Gastroesophageal sphincter (tissue), 4 donors: ENCODE results near the gene HMGB1. TPM values are rescaled to one million over a fixed set of nuclear protein-coding genes. Genes with fewer than 3 reads are reported as not detected.
"Not testable (repeated sequence)": the region's sequence is repeated elsewhere in the genome, so short reads cannot be mapped to it uniquely, and the experiment has no call there.

Experiments used
- ATAC-seq: fragments of 150-250 bp; one replicate; pipeline ENCODE4 v1.9.1; 2016; ENCODE audit warnings: mild to moderate bottlenecking, moderate library complexity
- H3K27ac ChIP-seq, 4 donors: fragments of 200-600 bp; sonication (generic) in 3 of 4; 1 replicate in 3 of 4; 2 replicates in 1 of 4; pipeline ENCODE4 v1.5.1; 2016 to 2019
- H3K27me3 ChIP-seq: fragments of 200-600 bp; sonication (generic); one replicate; pipeline ENCODE4 v1.5.1; 2019
- H3K36me3 ChIP-seq, 2 donors: fragments of 200-600 bp; sonication (generic); one replicate each; pipeline ENCODE4 v1.5.1; 2019; ENCODE audit warnings: control low read depth in 1 of 2
- H3K4me1 ChIP-seq, 3 donors: fragments of 200-600 bp; sonication (generic); 1 replicate in 2 of 3; 2 replicates in 1 of 3; pipeline ENCODE4 v1.5.1; 2016 to 2019; ENCODE audit warnings: control low read depth in 2 of 3
- H3K4me3 ChIP-seq, 2 donors: fragments of 200-600 bp; sonication (generic); one replicate each; pipeline ENCODE4 v1.5.1; 2019; ENCODE audit warnings: mild to moderate bottlenecking in 1 of 2, moderate library complexity in 1 of 2
- H3K9me3 ChIP-seq, 3 donors: fragments of 200-600 bp; sonication (generic); one replicate each; pipeline ENCODE4 v1.5.1; 2017 to 2019; ENCODE audit warnings: control low read depth in 2 of 3
- CTCF ChIP-seq, 4 experiments: fragments of 200-600 bp in 2 of 4; fragments of 450-650 bp in 2 of 4; sonication (generic) in 1 of 4; IDR thresholded peaks; one replicate each; pipeline ENCODE4 v1.5.1; 2017 to 2019; ENCODE audit warnings: antibody characterized with exemption in 4 of 4, mild to moderate bottlenecking in 2 of 4, moderate library complexity in 2 of 4
- EP300 ChIP-seq: sonication (generic); formaldehyde crosslinking; IDR thresholded peaks from one replicate; pipeline ENCODE4 v1.6.1; 2017; ENCODE audit warnings: antibody characterized with exemption, mild to moderate bottlenecking
- POLR2A ChIP-seq, 2 donors: fragments of 450-650 bp; IDR thresholded peaks; one replicate each; pipeline ENCODE4 v1.6.1; 2017; ENCODE audit warnings: antibody characterized with exemption in 2 of 2, mild to moderate bottlenecking in 2 of 2, moderate library complexity in 1 of 2
- POLR2AphosphoS5 ChIP-seq: sonication (generic); formaldehyde crosslinking; IDR thresholded peaks from one replicate; pipeline ENCODE4 v1.6.1; 2017; ENCODE audit warnings: antibody characterized with exemption
- WGBS, 2 donors: methylation state at CpG; one replicate each; pipeline ENCODE4 v1.1.5; 2018; ENCODE audit warnings: low coverage in 1 of 2; 5-methylcytosine and 5-hydroxymethylcytosine counted together
- total RNA-seq, 4 donors: library from RNA; depleted of rRNA; stranded (reverse); fragments of >200 nt; gene quantifications; one replicate each; pipeline ENCODE4 v1.1.0, GENCODE V29; 2016

Gene HMGB1
- total RNA-seq, 4 donors from 2014 or later: 255 to 350 (median 337) TPM

GRCh38 chr13:30448441-30448840, 17.3 kb downstream of the HMGB1 start:
- no peaks in the 10 kb centered on the region for H3K27me3 ChIP-seq
- no peak overlapping the region for H3K4me3 ChIP-seq
- H3K9me3 ChIP-seq: no peaks in the 10 kb centered on the region
- no peaks in the 10 kb centered on the region for H3K36me3 ChIP-seq
- TF ChIP-seq POLR2A (IDR thresholded peaks at IDR 0.05) (no peak), POLR2AphosphoS5 (no peak), CTCF (IDR thresholded peaks at IDR 0.05) (no peak), EP300 (no peak)
- no peak for ATAC-seq
- peaks cover 0 to 20% (median 4%) of the 10 kb centered on the region in 3 donors for H3K4me1 ChIP-seq
- no peak overlapping the region for H3K27ac ChIP-seq
- 88 to 100% methylated on average over 3 to 4 of the region's 4 CpGs for WGBS, 2 donors

- peaks cover 0 to 20% (median 4%) of the 10 kb centered on the region in 3 donors for H3K4me1 ChIP-seq
- peak overlapping the region; percentile 55 to 84 (median 82) for H3K27ac ChIP-seq
- 10 to 36% methylated on average over 2 to 4 of the region's 7 CpGs for WGBS, 2 donors
- no peaks in the 10 kb centered on the region for H3K9me3 ChIP-seq
- no peak for ATAC-seq
- TF ChIP-seq POLR2AphosphoS5: no peak
- peak in 1 of 4 experiments; percentile 0 for TF ChIP-seq CTCF (IDR thresholded peaks at IDR 0.05)
- H3K4me3 ChIP-seq: peak overlapping the region; percentile 13 to 49
- no peaks in the 10 kb centered on the region for H3K36me3 ChIP-seq
- H3K27me3 ChIP-seq: no peaks in the 10 kb centered on the region
Observed at GRCh38 chr13:30446126-30446500, 19.6 kb downstream of the HMGB1 start.

GRCh38 chr13:30443957-30444404, 21.8 kb downstream of the HMGB1 start:
- 95 to 100% methylated on average over 1 to 4 of the region's 12 CpGs for WGBS, 2 donors
- no peaks in the 10 kb centered on the region for H3K9me3 ChIP-seq
- H3K27me3 ChIP-seq: no peaks in the 10 kb centered on the region

GRCh38 chr13:30443491-30443890, 22.2 kb downstream of the HMGB1 start:
- not testable (repeated sequence) for H3K4me3 ChIP-seq, H3K27ac ChIP-seq, H3K36me3 ChIP-seq, H3K27me3 ChIP-seq, ATAC-seq, H3K9me3 ChIP-seq
- 79 to 100% methylated on average over 3 of the region's 3 CpGs for WGBS, 2 donors
- H3K4me1 ChIP-seq: peaks cover 0 to 20% (median 4%) of the 10 kb centered on the region in 3 donors

More at GRCh38 chr13:30443957-30444404, 21.8 kb downstream of the HMGB1 start:
- no peak for ATAC-seq
- no peaks in the 10 kb centered on the region for H3K36me3 ChIP-seq
- no peak overlapping the region for H3K27ac ChIP-seq
- peaks cover 0 to 20% (median 4%) of the 10 kb centered on the region in 3 donors for H3K4me1 ChIP-seq
- H3K4me3 ChIP-seq: no peak overlapping the region
- no peak for TF ChIP-seq EP300
- TF ChIP-seq POLR2AphosphoS5: no peak
- no peak for TF ChIP-seq POLR2A (IDR thresholded peaks at IDR 0.05)
- no peak for TF ChIP-seq CTCF (IDR thresholded peaks at IDR 0.05)

GRCh38 chr13:30442926-30443325, 22.8 kb downstream of the HMGB1 start:
- TF ChIP-seq EP300: no peak
- no peak for TF ChIP-seq POLR2AphosphoS5
- TF ChIP-seq POLR2A (IDR thresholded peaks at IDR 0.05): no peak
- TF ChIP-seq CTCF (IDR thresholded peaks at IDR 0.05): no peak
- Histone ChIP-seq H3K27ac (no peak overlapping the region), H3K9me3 (no peaks in the 10 kb centered on the region), H3K4me3 (no peak overlapping the region), H3K27me3 (no peaks in the 10 kb centered on the region), H3K36me3 (no peaks in the 10 kb centered on the region), H3K4me1 (peaks cover 0 to 20% (median 4%) of the 10 kb centered on the region in 3 donors)
- 69 to 74% methylated on average over 4 to 5 of the region's 5 CpGs for WGBS, 2 donors
- ATAC-seq: no peak
